ENCODE results near the gene BCL7B. TPM values are rescaled to one million over a fixed set of nuclear protein-coding genes. Genes with fewer than 3 reads are reported as not detected.
"Not testable (repeated sequence)": the region's sequence is repeated elsewhere in the genome, so short reads cannot be mapped to it uniquely, and the experiment has no call there.

BCL7B gene
- total RNA-seq, 4 donors from 2014 or later, result 13.8 to 63.5 (median 43.7) TPM

GRCh38 chr7:73570521-73570920, 13.0 kb upstream of the BCL7B start:
- intact Hi-C loops (cut with DNase I; ENCODE audit: low total_unique reads), result loop anchor here (10.0 kb wide), 1 partner anchor 46 kb away; the partner anchor contains the start of gene BAZ1B
- DNase-seq, result no peak
- no peaks in the 10 kb centered on the region for H3K36me3 ChIP-seq
- H3K4me3 ChIP-seq, result no peak overlapping the region
- H3K27ac ChIP-seq, result no peak overlapping the region
- H3K4me1 ChIP-seq, result no peaks in the 10 kb centered on the region
- H3K27me3 ChIP-seq, result no peaks in the 10 kb centered on the region
- no peak for TF ChIP-seq POLR2A (IDR thresholded peaks at IDR 0.05)
- no peak for TF ChIP-seq CTCF (IDR thresholded peaks at IDR 0.05)
- H3K9me3 ChIP-seq, result no peaks in the 10 kb centered on the region

GRCh38 chr7:73569042-73569608, 11.6 kb upstream of the BCL7B start:
- TF ChIP-seq CTCF (IDR thresholded peaks at IDR 0.05) (no peak), POLR2A (IDR thresholded peaks at IDR 0.05) (no peak)
- no peaks in the 10 kb centered on the region for H3K4me1 ChIP-seq
- no peaks in the 10 kb centered on the region for H3K9me3 ChIP-seq
- intact Hi-C loops (cut with DNase I; ENCODE audit: low total_unique reads), result no loop called here
- DNase-seq, result no peak
- no peak overlapping the region for H3K27ac ChIP-seq
- no peak overlapping the region for H3K4me3 ChIP-seq
- no peaks in the 10 kb centered on the region for H3K36me3 ChIP-seq
- no peaks in the 10 kb centered on the region for H3K27me3 ChIP-seq

DNA sequence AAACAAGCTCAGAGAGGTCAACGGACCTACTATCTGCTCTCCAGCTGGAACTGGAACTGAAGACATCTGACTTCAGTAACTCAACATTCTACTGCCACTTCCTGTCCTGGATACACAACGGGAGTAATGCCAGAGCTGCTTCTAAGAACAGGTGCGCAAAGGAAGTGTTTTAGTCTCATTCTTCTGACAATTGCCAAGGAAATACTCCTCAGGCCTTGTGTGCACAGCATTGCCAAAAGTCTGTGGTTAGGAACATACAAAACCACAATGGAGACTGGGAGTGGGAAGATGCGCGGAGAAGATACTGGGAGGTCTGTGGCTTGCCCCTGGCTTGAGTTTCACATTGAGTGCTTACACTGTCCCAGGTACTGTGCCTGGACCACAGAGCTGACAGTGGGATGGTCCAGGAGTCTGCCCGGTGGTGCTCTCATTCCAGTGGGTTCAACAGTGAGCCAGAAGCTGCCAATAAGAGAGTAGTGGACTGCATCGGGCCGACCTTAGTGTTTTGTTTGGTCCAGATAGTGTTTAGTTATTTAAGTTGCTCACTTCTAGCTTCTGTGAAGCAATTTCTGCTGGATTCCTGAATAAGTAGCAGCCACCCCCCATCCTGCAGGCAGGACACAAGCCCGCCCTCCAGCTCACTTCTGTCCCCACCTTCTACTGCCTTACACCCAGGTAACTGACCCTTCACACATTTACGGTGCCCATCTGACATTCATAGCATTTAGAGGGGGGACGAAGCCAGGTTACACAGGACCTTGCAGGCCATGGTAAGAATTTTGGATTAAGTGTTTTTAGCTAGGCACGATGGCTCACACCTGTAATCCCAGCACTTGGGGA, 10.6 kb upstream of the BCL7B start:
- intact Hi-C loops (cut with DNase I; ENCODE audit: low total_unique reads), result no loop called here
- Histone ChIP-seq H3K9me3 (no peaks in the 10 kb centered on the region), H3K4me3 (no peak overlapping the region), H3K27ac (no peak overlapping the region), H3K36me3 (no peaks in the 10 kb centered on the region), H3K4me1 (no peaks in the 10 kb centered on the region), H3K27me3 (no peaks in the 10 kb centered on the region)
- no peak for TF ChIP-seq POLR2A (IDR thresholded peaks at IDR 0.05)
- TF ChIP-seq CTCF (IDR thresholded peaks at IDR 0.05), result no peak
- no peak for DNase-seq

DNA sequence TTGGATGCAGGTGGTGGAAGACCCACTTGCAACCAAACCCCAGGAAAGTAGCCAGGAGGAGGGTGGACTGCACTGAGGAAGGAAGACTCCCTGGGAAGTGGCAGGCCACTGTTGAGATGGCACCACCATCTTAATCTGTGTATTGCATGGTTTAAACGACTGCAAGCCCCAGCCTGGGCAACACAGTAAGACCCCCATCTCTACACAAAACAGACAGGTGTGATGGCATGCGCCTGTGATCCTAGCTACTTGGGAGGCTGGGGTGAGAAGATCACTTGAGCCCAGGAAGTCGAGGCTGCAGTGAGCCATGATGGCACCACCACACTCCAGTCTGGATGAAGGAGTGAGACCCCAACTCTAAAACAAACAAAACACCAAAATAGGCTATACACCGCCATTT, 9.7 kb upstream of the BCL7B start:
- H3K9me3 ChIP-seq, result no peaks in the 10 kb centered on the region
- H3K4me1 ChIP-seq, result no peaks in the 10 kb centered on the region
- no peak for DNase-seq
- H3K27ac ChIP-seq, result no peak overlapping the region
- H3K4me3 ChIP-seq, result no peak overlapping the region
- no peak for TF ChIP-seq CTCF (IDR thresholded peaks at IDR 0.05)
- TF ChIP-seq POLR2A (IDR thresholded peaks at IDR 0.05), result no peak
- no peaks in the 10 kb centered on the region for H3K27me3 ChIP-seq
- no peaks in the 10 kb centered on the region for H3K36me3 ChIP-seq
- intact Hi-C loops (cut with DNase I; ENCODE audit: low total_unique reads), result no loop called here

- H3K4me1 ChIP-seq; H3K27me3 ChIP-seq; H3K4me3 ChIP-seq; H3K27ac ChIP-seq; H3K9me3 ChIP-seq; H3K36me3 ChIP-seq; DNase-seq; intact Hi-C loops (cut with DNase I; ENCODE audit: low total_unique reads): not testable (repeated sequence)
Measured at GRCh38 chr7:73566431-73566830, 8.9 kb upstream of the BCL7B start.

Data from uterus (tissue), 4 donors.